DOHH2 (cell line): Measurements from ENCODE around the gene EXOC3L2.

ENCODE experiments used
- CTCF ChIP-seq: fragments of 200-600 bp; sonication (generic); IDR thresholded peaks from one replicate; pipeline ENCODE4 v1.5.1; 2014; ENCODE audit warnings: antibody characterized with exemption, mild to moderate bottlenecking, low read depth, low read length; ENCODE audit not compliant: poor library complexity, severe bottlenecking
- EZH2phosphoT487 ChIP-seq: fragments of 200-600 bp; sonication (generic); IDR thresholded peaks from 2 replicates; pipeline ENCODE4 v1.6.1; 2017; ENCODE audit warnings: borderline replicate concordance, mild to moderate bottlenecking, antibody characterized with exemption, low read length, moderate library complexity, mixed read lengths

GRCh38 chr19:45195764-45196163, 49.4 kb downstream of the EXOC3L2 start:
- TF ChIP-seq CTCF: no peak
- TF ChIP-seq EZH2phosphoT487: no peak
